ENCODE results near the gene MPL.

GRCh38 chr1:43292216-43292615, 45.4 kb upstream of the MPL start:
- TF ChIP-seq RBBP5 (IDR thresholded peaks at IDR 0.05; ENCODE audit: borderline replicate concordance, low read depth, low read length) (no peak), JUND (IDR thresholded peaks at IDR 0.05; ENCODE audit: low read length) (no peak), ATF3 (IDR thresholded peaks at IDR 0.05; ENCODE audit: insufficient read depth, low read depth, low read length) (no peak), POLR2A (IDR thresholded peaks at IDR 0.05; ENCODE audit: control extremely low read depth in 1 of 2, low read depth in 2 of 2, low read length in 2 of 2) (no peak), TBP (IDR thresholded peaks at IDR 0.05; ENCODE audit: low read depth, low read length) (no peak), CEBPB (IDR thresholded peaks at IDR 0.05; ENCODE audit: low read depth, low read length) (no peak), POLR2AphosphoS5 (IDR thresholded peaks at IDR 0.05; ENCODE audit: low read depth, low read length) (no peak), ATF2 (IDR thresholded peaks at IDR 0.05; ENCODE audit: low read length) (no peak), MAX (IDR thresholded peaks at IDR 0.05) (no peak), MAFK (IDR thresholded peaks at IDR 0.05; ENCODE audit: low read depth, low read length) (no peak), NANOG (IDR thresholded peaks at IDR 0.05; ENCODE audit: insufficient read depth, low read depth, low read length, poor library complexity, severe bottlenecking) (no peak), BRCA1 (IDR thresholded peaks at IDR 0.05; ENCODE audit: low read depth, low read length) (no peak), CTCF (IDR thresholded peaks at IDR 0.05; ENCODE audit: control extremely low read depth in 1 of 3, insufficient read depth in 1 of 3, low read depth in 1 of 3, low read length in 3 of 3) (no peak), EZH2 (IDR thresholded peaks at IDR 0.05; ENCODE audit: low read depth, low read length, severe bottlenecking) (no peak)
